NT2/D1 (cell line): Measurements from ENCODE around the gene PAQR6.

Source experiments
- YY1 ChIP-seq: IDR thresholded peaks from 2 replicates; pipeline ENCODE4 v1.6.1; 2011; ENCODE audit not compliant: insufficient read length, insufficient read depth
- ZNF274 ChIP-seq: IDR thresholded peaks from 2 replicates; pipeline ENCODE4 v1.6.1; 2011; ENCODE audit warnings: mild to moderate bottlenecking, low read depth, low read length

GRCh38 chr1:156247460-156248322 is at the start of gene PAQR6:
- TF ChIP-seq ZNF274 (no peak), YY1 (no peak)
